ENCODE data around the gene AOC2. TPM values are rescaled to one million over a fixed set of nuclear protein-coding genes. Genes with fewer than 3 reads are reported as not detected.

Gene AOC2
- total RNA-seq, 2 experiments from 2014 or later = 3.0 to 3.3 TPM

GRCh38 chr17:42797067-42798007 lies 47.0 kb upstream of the AOC2 start:
- ChIA-PET POLR2A (interaction anchor here (0.6 to 1.8 kb wide), 6 partner anchors 14 to 167 kb away, joined by 3 to 4 read pairs (median 4); partner anchors contain the start of gene AARSD1), CTCF (interaction anchor here (1.0 to 2.3 kb wide), 6 partner anchors 19 to 219 kb away, joined by 3 to 11 read pairs (median 4); partner anchors contain the start of gene VPS25)
- no peak for ATAC-seq
- Mint-ChIP-seq H3K27ac (peak overlapping the region; percentile 9), H3K4me1 (ENCODE audit: low read depth) (peaks cover 16% of the 10 kb centered on the region), H3K4me3 (peak overlapping the region; percentile 92), H3K36me3 (ENCODE audit: low read depth) (peaks cover 10% of the 10 kb centered on the region), H3K9me3 (peaks cover 2% of the 10 kb centered on the region), H3K27me3 (no peaks in the 10 kb centered on the region)
- TF ChIP-seq, protein P1, sequence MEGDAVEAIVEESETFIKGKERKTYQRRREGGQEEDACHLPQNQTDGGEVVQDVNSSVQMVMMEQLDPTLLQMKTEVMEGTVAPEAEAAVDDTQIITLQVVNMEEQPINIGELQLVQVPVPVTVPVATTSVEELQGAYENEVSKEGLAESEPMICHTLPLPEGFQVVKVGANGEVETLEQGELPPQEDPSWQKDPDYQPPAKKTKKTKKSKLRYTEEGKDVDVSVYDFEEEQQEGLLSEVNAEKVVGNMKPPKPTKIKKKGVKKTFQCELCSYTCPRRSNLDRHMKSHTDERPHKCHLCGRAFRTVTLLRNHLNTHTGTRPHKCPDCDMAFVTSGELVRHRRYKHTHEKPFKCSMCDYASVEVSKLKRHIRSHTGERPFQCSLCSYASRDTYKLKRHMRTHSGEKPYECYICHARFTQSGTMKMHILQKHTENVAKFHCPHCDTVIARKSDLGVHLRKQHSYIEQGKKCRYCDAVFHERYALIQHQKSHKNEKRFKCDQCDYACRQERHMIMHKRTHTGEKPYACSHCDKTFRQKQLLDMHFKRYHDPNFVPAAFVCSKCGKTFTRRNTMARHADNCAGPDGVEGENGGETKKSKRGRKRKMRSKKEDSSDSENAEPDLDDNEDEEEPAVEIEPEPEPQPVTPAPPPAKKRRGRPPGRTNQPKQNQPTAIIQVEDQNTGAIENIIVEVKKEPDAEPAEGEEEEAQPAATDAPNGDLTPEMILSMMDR (IDR thresholded peaks at IDR 0.05) = no peak
- no peak for DNase-seq
- intact Hi-C loops (cut with micrococcal nuclease) = no loop called here

DNA sequence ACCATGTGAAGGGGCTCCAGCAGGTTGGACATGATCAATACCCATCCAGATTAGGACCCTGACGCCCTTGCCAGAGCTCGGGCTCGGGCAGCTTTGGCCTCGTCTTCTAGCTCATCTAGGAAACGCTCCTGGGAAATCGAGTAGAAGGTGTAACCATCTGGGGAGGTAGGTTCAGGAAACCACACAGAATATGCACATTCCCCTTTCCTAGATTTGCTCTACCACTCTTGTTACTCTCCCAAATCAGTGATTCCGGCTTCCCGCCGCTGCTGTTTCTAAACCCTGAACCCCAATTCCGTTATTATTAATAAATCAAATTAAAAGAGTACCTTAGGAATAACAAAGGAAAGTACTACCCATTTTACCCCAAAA lies 46.4 kb upstream of the AOC2 start:
- H3K27ac Mint-ChIP-seq = peak overlapping the region; percentile 78
- intact Hi-C loops (cut with micrococcal nuclease) = no loop called here
- DNase-seq (no peak), ATAC-seq (no peak)
- peaks cover 16% of the 10 kb centered on the region for H3K4me1 Mint-ChIP-seq (ENCODE audit: low read depth)
- H3K27me3 Mint-ChIP-seq = no peaks in the 10 kb centered on the region
- H3K36me3 Mint-ChIP-seq (ENCODE audit: low read depth) = peaks cover 10% of the 10 kb centered on the region
- POLR2A ChIA-PET = interaction anchor here (0.7 to 1.8 kb wide), 6 partner anchors 14 to 1080 kb away, joined by 3 to 4 read pairs (median 4); partner anchors contain the start of gene AARSD1
- TF ChIP-seq, protein P1 (IDR thresholded peaks at IDR 0.05) = no peak
- peak overlapping the region; percentile 92 for H3K4me3 Mint-ChIP-seq
- peaks cover 2% of the 10 kb centered on the region for H3K9me3 Mint-ChIP-seq
- CTCF ChIA-PET = interaction anchor here (1.0 to 2.3 kb wide), 6 partner anchors 19 to 220 kb away, joined by 3 to 11 read pairs (median 4); partner anchors contain the start of gene VPS25

GRCh38 chr17:42798383-42799380 lies 45.7 kb upstream of the AOC2 start, which contains the start of the genes CNTD1 and COA3:
Gene CNTD1, plus strand, starts transcription at chr17:42798861. Its CDS starts 207 bp downstream, at chr17:42799068.
Gene COA3, minus strand, starts transcription at chr17:42798704. Its CDS starts 23 bp downstream, at chr17:42798681.
- DNase-seq (peak; percentile 91), ATAC-seq (peak; percentile 100)
- CTCF ChIA-PET = interaction anchor here (1.0 to 2.3 kb wide), 5 partner anchors 20 to 38 kb away, joined by 3 to 11 read pairs (median 4); partner anchors contain the start of gene VPS25
- Mint-ChIP-seq H3K4me3 (peak within 1 kb of the TSS; percentile 92), H3K4me1 (ENCODE audit: low read depth) (peaks cover 16% of the 10 kb centered on the region), H3K36me3 (ENCODE audit: low read depth) (peaks cover 10% of the 10 kb centered on the region), H3K9me3 (peaks cover 2% of the 10 kb centered on the region), H3K27me3 (no peaks in the 10 kb centered on the region), H3K27ac (peak within 1 kb of the TSS; percentile 78)
- POLR2A ChIA-PET = interaction anchor here (0.6 to 1.8 kb wide), 7 partner anchors 15 to 1079 kb away, joined by 3 to 4 read pairs (median 3); partner anchors contain the start of gene AARSD1
- TF ChIP-seq, protein P1 (IDR thresholded peaks at IDR 0.05) = no peak
- intact Hi-C loops (cut with micrococcal nuclease) = no loop called here

DNA sequence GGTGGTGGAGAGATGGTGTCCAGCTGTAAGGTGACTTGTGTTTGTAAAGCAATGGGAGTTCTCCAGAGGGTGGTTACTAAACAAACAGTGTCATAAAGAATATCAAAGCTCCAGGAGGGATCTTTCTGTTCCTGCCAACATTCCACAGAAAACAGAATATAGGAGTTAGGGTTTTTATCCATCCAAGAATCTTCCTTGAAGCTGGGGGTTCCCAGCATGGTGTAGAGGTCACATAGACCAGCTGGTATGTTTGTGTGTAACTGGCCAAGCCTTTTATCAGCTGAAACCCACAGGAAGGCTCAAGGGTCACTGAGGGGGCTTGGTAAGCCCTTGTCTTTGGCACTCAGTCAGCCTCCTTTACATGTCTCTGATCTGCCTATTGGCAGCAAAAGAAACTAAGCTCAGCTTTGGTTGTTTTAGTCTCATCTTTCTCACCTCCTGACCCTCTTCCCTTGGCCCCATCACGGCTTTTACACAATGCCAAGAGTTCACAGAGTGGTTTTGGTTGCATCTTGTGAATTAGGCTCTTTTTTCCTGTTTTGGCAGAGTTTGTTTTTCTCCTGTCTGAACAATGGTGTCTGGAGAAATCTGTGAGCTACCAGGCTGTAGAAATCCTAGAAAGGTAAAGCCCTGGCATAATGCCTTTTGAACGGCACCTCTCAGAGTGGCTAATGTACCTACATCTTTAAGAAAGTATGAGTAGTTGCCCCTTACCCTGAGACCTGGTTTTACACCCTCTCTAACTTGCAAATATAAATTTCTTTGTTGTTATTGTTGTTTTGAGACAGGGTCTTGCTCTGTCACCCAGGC lies 41.1 kb upstream of the AOC2 start:
- TF ChIP-seq, protein P1 (IDR thresholded peaks at IDR 0.05) = no peak
- POLR2A ChIA-PET = interaction anchor here (0.6 to 1.2 kb wide), 2 partner anchors 9 to 512 kb away, joined by 3 to 4 read pairs; no protein-coding TSS in a partner anchor
- intact Hi-C loops (cut with micrococcal nuclease) = no loop called here
- DNase-seq (no peak), ATAC-seq (no peak)
- Mint-ChIP-seq H3K9me3 (peaks cover 2% of the 10 kb centered on the region), H3K27ac (no peak overlapping the region), H3K4me1 (ENCODE audit: low read depth) (peaks cover 3% of the 10 kb centered on the region), H3K27me3 (no peaks in the 10 kb centered on the region), H3K4me3 (no peak overlapping the region), H3K36me3 (ENCODE audit: low read depth) (peaks cover 3% of the 10 kb centered on the region)
- CTCF ChIA-PET = interaction anchor here (1.1 to 5.3 kb wide), 5 partner anchors 12 to 40 kb away, joined by 3 to 36 read pairs (median 7); partner anchors contain the start of gene BECN1

Data from activated CD8-positive, alpha-beta T cell treated with anti-CD3 and anti-CD28 coated beads for 36 hours (primary cell).